HCT116 (cell line): Measurements from ENCODE around the gene C2orf72. TPM values are rescaled to one million over a fixed set of nuclear protein-coding genes. Genes with fewer than 3 reads are reported as not detected.

Source experiments
- ATAC-seq: fragments of 200-7000 bp; cut with Tn5 transposase; 2 replicates; pipeline ENCODE4 v1.9.1; 2020; ENCODE audit warnings: mild to moderate bottlenecking, moderate library complexity
- BruUV-seq: library from RNA; stranded (reverse); fragments of 400-500 nt; replicated peaks from 2 replicates; lab custom pipeline; 2021; lab: Mats Ljungman, UMichigan
- CTCF ChIA-PET: fragments of 300-600 bp; sonication (Branson Sonifier 250); formaldehyde crosslinking; loops from one replicate; lab custom pipeline; 2021; ENCODE audit warnings: antibody characterized with exemption; lab: Charles Lee
- POLR2A ChIA-PET: fragments of 300-600, 350-600 bp; sonication (Branson Sonifier 250); formaldehyde crosslinking; loops from one replicate; lab custom pipeline; 2021; ENCODE audit warnings: antibody characterized with exemption; lab: Charles Lee
- RAD21 ChIA-PET, 2 experiments: fragments of 300-600 bp; sonication (Branson Sonifier 250); formaldehyde crosslinking; loops; one replicate each; lab custom pipeline; 2023; ENCODE audit warnings: low total read pairs in 2 of 2; ENCODE audit not compliant: uncharacterized antibody in 2 of 2, unreplicated experiment in 2 of 2, low non-redundant PET in 1 of 2; lab: Charles Lee
- DNase-seq: peaks from one replicate; pipeline ENCODE4 v3.0.0-alpha.2; 2010; ENCODE audit warnings: low read depth, low spot score
- H2AFZ ChIP-seq: fragments of 200-600 bp; shearing (Covaris generic), sonication (generic); 2 replicates; pipeline ENCODE4 v1.6.1; 2017; ENCODE audit warnings: low read depth, mixed run types, mixed read lengths, antibody characterized with exemption, low read length; ENCODE audit not compliant: poor library complexity, severe bottlenecking
- H3K27ac ChIP-seq: 2 replicates; pipeline ENCODE4 v1.5.1; 2012; ENCODE audit warnings: low read depth, low read length
- H3K27me3 ChIP-seq: fragments of 200-600 bp; sonication (generic); 2 replicates; pipeline ENCODE4 v1.6.1; 2016; ENCODE audit warnings: mixed run types, low read length, mixed read lengths; ENCODE audit not compliant: insufficient read depth
- H3K36me3 ChIP-seq, 2 experiments: fragments of 200-500 bp in 1 of 2; fragments of 200-600 bp in 1 of 2; sonication (Bioruptor generic) in 1 of 2; sonication (generic) in 1 of 2; 2 replicates each; pipeline versions ENCODE4 v1.5.1 to v1.6.1; 2014 to 2016; ENCODE audit warnings: low read length in 2 of 2, inconsistent platforms in 1 of 2, mixed read lengths in 1 of 2, mixed run types in 1 of 2; ENCODE audit not compliant: insufficient read depth in 2 of 2, control insufficient read depth in 1 of 2
- H3K4me1 ChIP-seq, 2 experiments: fragments of 200-600 bp in 1 of 2; sonication (generic) in 1 of 2; 2 replicates each; pipeline versions ENCODE4 v1.5.1 to v1.6.1; 2012 to 2017; ENCODE audit warnings: low read length in 2 of 2, inconsistent platforms in 1 of 2, mild to moderate bottlenecking in 1 of 2, mixed read lengths in 1 of 2, mixed run types in 1 of 2, moderate library complexity in 1 of 2; ENCODE audit not compliant: insufficient read depth in 2 of 2, control insufficient read depth in 1 of 2
- H3K4me2 ChIP-seq: fragments of 200-600 bp; sonication (generic); 2 replicates; pipeline ENCODE4 v1.6.1; 2017; ENCODE audit warnings: mixed run types, low read length, mixed read lengths
- H3K4me3 ChIP-seq, 2 experiments: fragments of 200-600 bp in 1 of 2; sonication (generic) in 1 of 2; replicated peaks in 1 of 2; 2 replicates each; pipeline ENCODE4 v1.5.1; 2011 to 2016; ENCODE audit warnings: low read length in 2 of 2, control low read depth in 1 of 2, low read depth in 1 of 2, mild to moderate bottlenecking in 1 of 2, mixed read lengths in 1 of 2, mixed run types in 1 of 2
- H3K79me2 ChIP-seq: fragments of 200-600 bp; sonication (generic); 2 replicates; pipeline ENCODE4 v1.6.1; 2017; ENCODE audit warnings: mild to moderate bottlenecking, mixed run types, low read length, moderate library complexity, mixed read lengths; ENCODE audit not compliant: insufficient read depth
- H3K9ac ChIP-seq: fragments of 200-600 bp; sonication (generic); 2 replicates; pipeline ENCODE4 v1.6.1; 2016; ENCODE audit warnings: low read length, mixed read lengths
- H3K9me2 ChIP-seq: fragments of 200-600 bp; sonication (generic), shearing (Covaris generic); 2 replicates; pipeline ENCODE4 v1.6.1; 2017; ENCODE audit warnings: mixed run types, mild to moderate bottlenecking, moderate library complexity; ENCODE audit not compliant: insufficient read depth
- H3K9me3 ChIP-seq, 2 experiments: fragments of 200-500 bp in 1 of 2; fragments of 200-600 bp in 1 of 2; sonication (Bioruptor generic) in 1 of 2; sonication (generic) in 1 of 2; 2 replicates each; pipeline ENCODE4 v1.6.1; 2014 to 2017; ENCODE audit warnings: low read length in 2 of 2, mixed read lengths in 2 of 2, inconsistent platforms in 1 of 2, low read depth in 1 of 2, mild to moderate bottlenecking in 1 of 2, mixed run types in 1 of 2, moderate library complexity in 1 of 2; ENCODE audit not compliant: control insufficient read depth in 1 of 2, insufficient read depth in 1 of 2
- H4K20me1 ChIP-seq: fragments of 200-600 bp; sonication (generic), shearing (Covaris generic); 2 replicates; pipeline ENCODE4 v1.6.1; 2017; ENCODE audit warnings: mixed run types, mild to moderate bottlenecking, moderate library complexity; ENCODE audit not compliant: insufficient read depth
- CBX3 ChIP-seq: IDR thresholded peaks from 2 replicates; pipeline ENCODE4 v1.6.1; 2012; ENCODE audit warnings: low read depth
- CTCF ChIP-seq, 3 experiments: fragments of 200-600 bp in 1 of 3; sonication (generic) in 1 of 3; IDR thresholded peaks in 2 of 3; conservative IDR thresholded peaks in 1 of 3; 2 replicates each; pipeline ENCODE4 v1.5.1; 2012 to 2017; ENCODE audit warnings: low read depth in 2 of 3, low read length in 2 of 3, antibody characterized with exemption in 1 of 3, borderline replicate concordance in 1 of 3, control low read depth in 1 of 3, mild to moderate bottlenecking in 1 of 3, mixed read lengths in 1 of 3, mixed run types in 1 of 3, moderate library complexity in 1 of 3; ENCODE audit not compliant: insufficient read depth in 1 of 3
- EZH2 ChIP-seq: fragments of 200-600 bp; sonication (generic); IDR thresholded peaks from 2 replicates; pipeline ENCODE4 v1.6.1; 2017; ENCODE audit warnings: antibody characterized with exemption, mixed run types
- JUND ChIP-seq: IDR thresholded peaks from 2 replicates; pipeline ENCODE4 v1.6.1; 2012
- POLR2A ChIP-seq: IDR thresholded peaks from 2 replicates; pipeline ENCODE4 v1.7.0; 2011; ENCODE audit warnings: borderline replicate concordance; ENCODE audit not compliant: insufficient read depth, insufficient read length; ENCODE audit errors: extremely low read depth
- POLR2AphosphoS5 ChIP-seq: IDR thresholded peaks from 2 replicates; pipeline ENCODE4 v1.6.1; 2011; ENCODE audit warnings: mild to moderate bottlenecking, low read depth, low read length, moderate library complexity
- SIN3A ChIP-seq: IDR thresholded peaks from 2 replicates; pipeline ENCODE4 v1.6.1; 2012; ENCODE audit warnings: low read depth
- SRF ChIP-seq: IDR thresholded peaks from 2 replicates; pipeline ENCODE4 v1.6.1; 2012; ENCODE audit warnings: low read depth
- ZFX ChIP-seq: fragments of 450-650 bp; IDR thresholded peaks from 2 replicates; pipeline ENCODE4 v1.6.1; 2017
- ZNF274 ChIP-seq: fragments of 200-500 bp; sonication (Bioruptor generic); IDR thresholded peaks from 2 replicates; pipeline ENCODE4 v1.6.1; 2014; ENCODE audit warnings: mild to moderate bottlenecking, low read depth, low read length, inconsistent platforms
- intact Hi-C: fragments of 100-400 bp; cut with micrococcal nuclease; formaldehyde crosslinking; loops from 2 replicates; pipeline ENCODE4 v1.10.0; 2022
- total RNA-seq: library from RNA; stranded (reverse); gene quantifications from one replicate; pipeline ENCODE4 v1.2.1, GENCODE V29; 2021; ENCODE audit not compliant: unreplicated experiment

The C2orf72 gene
- total RNA-seq, 1 experiment from 2014 or later = 3.7 TPM

DNA sequence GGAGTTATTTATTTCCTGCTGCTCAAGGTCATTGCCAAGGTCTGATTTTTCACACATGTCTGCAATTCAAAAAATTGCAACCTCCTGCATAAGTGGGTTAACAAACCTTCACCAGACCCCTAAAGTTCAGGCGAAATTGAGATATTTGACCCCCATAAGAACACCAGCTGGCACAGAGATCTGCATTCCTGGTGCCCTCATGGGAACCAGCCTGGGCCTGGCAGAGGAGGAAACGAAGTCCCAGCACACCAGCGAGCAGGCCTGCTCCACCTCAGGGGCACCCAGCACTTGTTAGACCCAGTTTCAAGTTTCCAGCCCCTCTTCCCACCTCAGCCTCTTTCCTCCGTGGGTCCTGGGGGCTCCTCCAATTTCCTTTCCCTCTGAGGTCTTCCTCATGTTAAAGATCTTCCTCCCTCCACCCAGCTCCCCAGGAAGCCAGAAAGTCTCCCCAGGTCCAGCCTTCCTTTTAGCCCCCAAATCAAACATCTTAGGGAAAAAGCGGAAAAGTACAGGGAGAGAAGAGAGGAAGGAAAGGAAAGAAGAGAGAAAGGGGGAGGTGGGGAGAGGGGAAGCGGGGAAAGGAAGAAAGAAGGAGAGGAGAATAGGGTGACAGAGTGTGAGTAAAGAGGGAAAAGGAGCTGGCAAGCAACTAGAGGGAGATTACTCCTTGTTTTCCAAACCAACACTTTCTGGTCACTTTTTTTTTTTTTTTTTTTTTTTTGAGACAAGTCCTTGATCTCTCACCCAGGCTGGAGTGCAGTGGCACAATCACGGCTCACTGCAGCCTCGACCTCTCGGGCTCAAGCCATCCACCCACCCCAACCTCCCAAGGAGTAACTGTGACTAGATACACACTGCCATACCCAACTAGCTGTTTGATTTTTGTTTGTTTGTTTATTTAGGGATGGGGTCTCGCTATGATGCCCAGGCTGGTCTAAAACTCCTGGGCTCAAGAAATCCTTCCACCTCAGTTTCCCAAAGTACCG lies 3.9 kb upstream of the C2orf72 start:
- Histone ChIP-seq H3K4me2 (no peak overlapping the region), H3K9ac (no peak overlapping the region), H2AFZ (no peak overlapping the region), H4K20me1 (no peaks in the 10 kb centered on the region), H3K36me3 (no peaks in the 10 kb centered on the region), H3K79me2 (no peaks in the 10 kb centered on the region), H3K4me1 (peaks cover 0 to 7% of the 10 kb centered on the region in 2 experiments; a peak in 1 of 4 replicates), H3K9me3 (no peaks in the 10 kb centered on the region), H3K4me3 (no peak overlapping the region), H3K9me2 (no peaks in the 10 kb centered on the region), H3K27me3 (no peaks in the 10 kb centered on the region), H3K27ac (no peak overlapping the region)
- no TSS peak for BruUV-seq
- intact Hi-C loops = no loop called here
- no peak for ATAC-seq
- POLR2A ChIA-PET = no interaction called here
- CTCF ChIA-PET = no interaction called here
- TF ChIP-seq CBX3 (no peak), SRF (no peak), JUND (no peak), CTCF (IDR thresholded peaks at IDR 0.05 in 2 of 3, conservative IDR thresholded peaks at IDR 0.05 in 1 of 3; ENCODE audit: borderline replicate concordance in 1 of 3, insufficient read depth in 1 of 3, low read depth in 2 of 3, low read length in 2 of 3) (no peak), EZH2 (no peak), ZFX (no peak), ZNF274 (no peak), SIN3A (no peak), POLR2A (no peak), POLR2AphosphoS5 (no peak)
- no peak for DNase-seq
- RAD21 ChIA-PET = no interaction called here
